Activated CD4-positive, alpha-beta T cell treated with anti-CD3 and anti-CD28 coated beads, Interleukin-2, amount 10 ng/mL, durations not matched to agents 7 days and 5 days (primary cell): Measurements from ENCODE around the gene TMEM109. TPM values are rescaled to one million over a fixed set of nuclear protein-coding genes. Genes with fewer than 3 reads are reported as not detected.

Experiments used
- CTCF ChIA-PET: fragments of 350-600 bp; sonication (Branson Sonifier 250); formaldehyde crosslinking; loops from one replicate; lab custom pipeline; 2021; ENCODE audit warnings: antibody characterized with exemption; lab: Charles Lee
- POLR2A ChIA-PET: fragments of 350-600 bp; sonication (Branson Sonifier 250); formaldehyde crosslinking; loops from one replicate; lab custom pipeline; 2021; ENCODE audit warnings: antibody characterized with exemption; lab: Charles Lee
- DNase-seq: peaks from one replicate; pipeline ENCODE4 v3.0.0-alpha.2; 2020
- H3K27ac Mint-ChIP-seq: one replicate; pipeline ENCODE4 v1.8.0; 2021; ENCODE audit warnings: mild to moderate bottlenecking, moderate library complexity, mixed read lengths
- H3K27me3 Mint-ChIP-seq: one replicate; pipeline ENCODE4 v1.8.0; 2021; ENCODE audit warnings: mixed read lengths
- H3K36me3 Mint-ChIP-seq: one replicate; pipeline ENCODE4 v1.8.0; 2021; ENCODE audit warnings: low read depth, mixed read lengths
- H3K4me1 Mint-ChIP-seq: one replicate; pipeline ENCODE4 v1.8.0; 2021; ENCODE audit warnings: mixed read lengths
- H3K4me3 Mint-ChIP-seq: one replicate; pipeline ENCODE4 v1.8.0; 2021; ENCODE audit warnings: mild to moderate bottlenecking, moderate library complexity, mixed read lengths
- H3K9me3 Mint-ChIP-seq: one replicate; pipeline ENCODE4 v1.8.0; 2021; ENCODE audit warnings: mixed read lengths
- total RNA-seq, 2 experiments: library from RNA; stranded (reverse); gene quantifications; one replicate each; pipeline ENCODE4 v1.2.3, GENCODE V29; 2021

The TMEM109 gene
- total RNA-seq, 2 experiments from 2014 or later = 114 to 119 TPM

DNA sequence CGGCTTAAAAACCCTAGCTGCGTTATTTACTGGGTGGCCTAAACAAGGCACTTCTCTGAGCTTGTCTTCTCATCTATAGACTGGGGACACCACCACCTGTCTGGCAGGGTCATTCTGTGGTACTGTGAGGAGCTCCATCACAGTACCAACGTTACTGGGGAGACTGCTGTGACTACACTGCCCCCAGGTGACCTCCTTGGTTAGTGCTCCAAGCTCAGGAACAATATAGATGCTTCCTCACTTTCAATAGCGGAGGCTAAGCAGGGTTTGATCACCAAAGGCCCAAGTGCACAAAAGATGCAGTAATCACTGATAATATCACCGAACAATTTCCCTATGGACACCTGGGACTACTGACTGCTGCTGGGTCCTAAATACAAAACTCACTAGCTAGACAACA is 26.4 kb upstream of the TMEM109 start:
- ChIA-PET CTCF (interaction anchor here (1.0 to 2.3 kb wide), 22 partner anchors 9 to 241 kb away, joined by 3 to 42 read pairs (median 6); partner anchors contain the start of genes PTGDR2 and ZP1), POLR2A (interaction anchor here (0.5 to 0.6 kb wide), 3 partner anchors 19 to 69 kb away, joined by 3 to 7 read pairs (median 3); partner anchors contain the start of gene PRPF19)
- Mint-ChIP-seq H3K27ac (no peak overlapping the region), H3K36me3 (peaks cover 28% of the 10 kb centered on the region), H3K4me1 (peaks cover 3% of the 10 kb centered on the region), H3K27me3 (no peaks in the 10 kb centered on the region), H3K4me3 (no peak overlapping the region), H3K9me3 (no peaks in the 10 kb centered on the region)
- peak; percentile 58 for DNase-seq

DNA sequence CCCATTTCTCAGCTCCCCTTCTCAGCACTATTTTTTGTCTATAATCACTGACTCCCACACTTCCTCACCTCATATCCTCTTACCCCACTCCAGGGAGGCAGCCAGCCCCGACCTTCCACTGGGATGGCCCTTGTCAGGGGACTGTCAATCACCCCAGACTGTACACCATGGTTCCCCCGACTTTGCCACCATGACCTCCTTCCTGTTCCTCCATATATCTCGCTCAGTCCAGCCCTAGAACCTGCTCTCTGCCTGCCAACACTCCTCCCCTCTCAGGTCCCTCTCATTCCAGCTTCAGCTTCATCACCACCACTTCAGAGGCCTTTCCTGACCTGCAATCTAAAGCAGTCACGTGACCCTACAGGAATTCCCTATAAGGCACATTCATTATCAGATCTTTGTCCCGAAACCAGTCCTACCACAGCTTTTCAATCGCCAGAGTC is 24.1 kb upstream of the TMEM109 start:
- DNase-seq = no peak
- peaks cover 3% of the 10 kb centered on the region for H3K4me1 Mint-ChIP-seq
- no peaks in the 10 kb centered on the region for H3K9me3 Mint-ChIP-seq
- CTCF ChIA-PET = interaction anchor here (1.2 to 1.8 kb wide), 3 partner anchors 9 to 59 kb away, joined by 4 to 8 read pairs (median 5); no protein-coding TSS in a partner anchor
- no peak overlapping the region for H3K27ac Mint-ChIP-seq
- H3K4me3 Mint-ChIP-seq = no peak overlapping the region
- H3K27me3 Mint-ChIP-seq = no peaks in the 10 kb centered on the region
- H3K36me3 Mint-ChIP-seq = peaks cover 30% of the 10 kb centered on the region
- POLR2A ChIA-PET = interaction anchor here (0.6 kb wide), 1 partner anchor 43 kb away, joined by 3 read pairs; no protein-coding TSS in a partner anchor

DNA sequence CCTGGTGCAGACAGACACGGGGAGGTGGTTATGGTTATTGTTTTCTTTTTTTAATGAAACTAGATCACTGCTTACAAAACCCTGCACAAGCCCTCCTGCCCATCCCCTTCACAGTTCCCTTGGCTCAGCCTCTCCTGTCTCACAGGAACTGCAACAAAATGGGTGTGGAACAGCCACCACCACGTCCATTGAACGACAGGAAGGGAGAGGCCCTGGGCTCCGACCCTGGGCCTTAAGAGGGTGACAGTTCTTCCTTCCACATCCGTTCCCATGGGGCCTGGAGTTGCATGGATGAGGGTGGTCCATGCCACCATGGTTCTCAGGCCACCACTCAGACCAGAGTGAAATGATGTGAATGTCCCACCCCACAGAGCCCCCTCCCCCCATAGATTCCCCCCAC is 23.3 kb upstream of the TMEM109 start:
- Mint-ChIP-seq H3K27ac (no peak overlapping the region), H3K4me1 (peaks cover 3% of the 10 kb centered on the region), H3K9me3 (no peaks in the 10 kb centered on the region), H3K27me3 (no peaks in the 10 kb centered on the region), H3K4me3 (no peak overlapping the region), H3K36me3 (peaks cover 32% of the 10 kb centered on the region)
- ChIA-PET POLR2A (no interaction called here), CTCF (interaction anchor here (0.7 to 1.8 kb wide), 4 partner anchors 8 to 719 kb away, joined by 3 to 8 read pairs (median 4); partner anchors contain the start of gene PTGDR2)
- DNase-seq = no peak

DNA sequence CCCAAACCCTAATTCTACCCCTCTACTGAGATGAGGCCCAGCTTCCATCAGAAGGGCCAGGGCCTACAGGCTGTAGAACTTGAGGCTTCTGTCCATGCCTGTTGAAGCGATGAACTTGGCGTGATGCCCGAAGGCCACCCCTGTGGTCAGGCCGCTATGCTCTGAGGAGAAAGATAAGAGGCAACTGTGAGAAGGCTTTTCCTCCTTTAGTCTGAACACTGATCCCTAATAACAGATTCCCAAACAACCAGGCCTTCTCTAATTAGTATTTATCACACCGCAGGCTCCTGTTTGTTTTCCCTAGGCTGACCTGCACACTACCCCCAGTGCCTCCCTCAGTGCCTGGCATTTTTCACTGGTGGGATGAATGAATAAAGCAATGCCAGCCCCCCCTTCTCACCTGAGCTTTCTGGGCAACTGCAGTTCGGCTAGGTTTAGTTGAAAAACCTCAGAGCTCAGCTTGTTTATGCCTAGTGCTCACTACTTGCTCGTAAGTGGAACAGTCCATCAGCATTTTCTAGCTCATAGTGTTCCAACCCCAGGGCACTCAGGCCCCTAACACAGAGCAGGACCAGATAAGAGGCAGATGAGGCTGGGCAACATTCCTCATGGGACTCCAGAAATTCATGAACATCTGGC is 22.7 kb upstream of the TMEM109 start:
- H3K4me1 Mint-ChIP-seq = peaks cover 2% of the 10 kb centered on the region
- H3K27ac Mint-ChIP-seq = no peak overlapping the region
- H3K36me3 Mint-ChIP-seq = peaks cover 37% of the 10 kb centered on the region
- H3K4me3 Mint-ChIP-seq = no peak overlapping the region
- no peaks in the 10 kb centered on the region for H3K27me3 Mint-ChIP-seq
- no peak for DNase-seq
- POLR2A ChIA-PET = no interaction called here
- CTCF ChIA-PET = interaction anchor here (0.6 to 1.5 kb wide), 6 partner anchors 9 to 720 kb away, joined by 3 to 6 read pairs (median 4); partner anchors contain the start of gene PTGDR2
- H3K9me3 Mint-ChIP-seq = no peaks in the 10 kb centered on the region

DNA sequence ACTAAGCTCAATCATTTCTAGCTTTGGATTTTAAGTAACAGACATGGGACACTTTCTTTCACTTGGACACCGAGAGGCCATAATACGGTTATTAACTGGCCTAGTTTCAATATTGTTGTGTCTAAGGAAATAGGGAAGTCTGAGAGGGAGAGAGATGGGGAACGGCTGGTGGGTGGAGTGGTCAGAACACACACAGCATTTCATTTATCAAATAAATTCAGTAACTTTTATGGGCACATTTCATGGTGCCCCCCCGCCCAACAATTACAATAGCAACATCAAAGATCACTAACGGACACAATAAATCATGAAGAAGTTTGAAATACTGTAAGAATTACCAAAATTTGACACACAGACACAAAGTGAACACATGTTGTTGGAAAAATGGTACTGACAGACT is 18.3 kb upstream of the TMEM109 start:
- Mint-ChIP-seq H3K27me3 (no peaks in the 10 kb centered on the region), H3K9me3 (no peaks in the 10 kb centered on the region), H3K36me3 (peaks cover 70% of the 10 kb centered on the region), H3K4me3 (no peak overlapping the region), H3K27ac (no peak overlapping the region), H3K4me1 (no peaks in the 10 kb centered on the region)
- POLR2A ChIA-PET = no interaction called here
- DNase-seq = no peak
- CTCF ChIA-PET = interaction anchor here (0.9 to 5.2 kb wide), 3 partner anchors 8 to 65 kb away, joined by 3 to 20 read pairs (median 4); no protein-coding TSS in a partner anchor

DNA sequence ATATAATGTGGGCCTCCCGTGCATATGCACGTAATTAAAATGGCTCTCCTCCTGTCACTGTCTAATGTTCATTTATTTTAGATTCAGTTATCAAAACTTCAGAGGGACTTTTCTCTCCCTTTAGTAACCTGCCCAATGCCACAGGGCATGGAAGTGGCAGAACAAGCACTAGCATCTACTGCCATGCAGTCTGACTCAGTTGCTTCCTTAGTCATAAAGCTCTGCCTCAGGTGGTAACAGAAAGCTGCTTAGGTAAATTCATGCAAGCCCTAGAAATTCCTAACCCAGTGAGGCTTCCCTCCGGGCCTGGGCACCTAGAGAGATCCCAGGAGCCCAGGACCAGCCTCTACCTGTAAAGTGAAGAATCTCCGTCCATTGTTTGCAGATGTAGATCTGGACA is 16.5 kb upstream of the TMEM109 start:
- Mint-ChIP-seq H3K27ac (no peak overlapping the region), H3K9me3 (no peaks in the 10 kb centered on the region), H3K27me3 (no peaks in the 10 kb centered on the region), H3K4me1 (no peaks in the 10 kb centered on the region), H3K36me3 (peaks cover 69% of the 10 kb centered on the region), H3K4me3 (no peak overlapping the region)
- DNase-seq = no peak
- POLR2A ChIA-PET = no interaction called here
- CTCF ChIA-PET = interaction anchor here (0.8 to 5.2 kb wide), 3 partner anchors 10 to 66 kb away, joined by 3 to 20 read pairs (median 6); no protein-coding TSS in a partner anchor

DNA sequence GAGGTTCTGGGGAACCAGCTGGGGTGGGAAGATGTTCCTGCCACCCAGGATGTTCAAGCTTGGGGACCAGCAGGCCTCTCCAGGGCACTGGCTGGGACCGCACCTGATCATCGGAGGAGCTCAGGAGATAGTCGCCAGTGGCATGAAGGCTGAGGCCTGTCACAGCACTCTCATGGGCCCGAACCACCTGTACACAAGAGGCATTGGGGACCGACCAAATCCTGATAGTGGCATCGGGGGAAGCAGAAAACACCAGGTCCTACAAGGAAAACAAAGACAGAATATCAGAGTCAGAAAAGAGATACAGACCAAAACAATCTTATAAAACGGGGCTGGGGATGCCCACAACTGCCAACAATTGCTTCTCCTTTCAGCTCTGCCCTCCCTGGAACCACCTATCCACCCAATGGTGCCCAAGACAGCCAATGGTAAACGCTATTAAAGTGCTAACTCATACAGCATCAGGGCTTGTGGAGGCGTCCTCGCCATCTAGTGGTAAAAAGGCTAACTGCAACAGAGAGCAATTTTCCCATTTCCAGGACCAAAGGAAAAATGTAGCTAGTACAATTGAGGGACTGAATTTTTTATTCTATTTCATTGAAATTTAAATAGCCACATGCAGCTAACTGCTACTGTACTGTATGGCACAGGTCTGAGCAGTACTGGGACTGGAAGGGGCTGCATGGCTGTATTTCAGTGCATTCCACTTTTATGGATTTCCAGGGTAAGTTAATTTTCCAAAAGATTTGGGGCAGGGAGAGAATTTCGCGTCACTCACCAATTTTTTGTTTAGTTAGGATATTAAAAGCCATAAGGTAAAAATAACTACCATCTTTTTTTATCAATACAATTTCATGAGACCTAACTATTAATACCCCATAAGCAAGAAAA is 14.7 kb upstream of the TMEM109 start:
- Mint-ChIP-seq H3K27me3 (no peaks in the 10 kb centered on the region), H3K4me3 (no peak overlapping the region), H3K27ac (no peak overlapping the region), H3K36me3 (peaks cover 70% of the 10 kb centered on the region), H3K4me1 (peaks cover 8% of the 10 kb centered on the region), H3K9me3 (no peaks in the 10 kb centered on the region)
- POLR2A ChIA-PET = no interaction called here
- CTCF ChIA-PET = interaction anchor here (0.6 to 5.2 kb wide), 15 partner anchors 8 to 1985 kb away, joined by 3 to 20 read pairs (median 4); partner anchors contain the start of genes PRPF19 and TMEM109
- peak; percentile 26 for DNase-seq

DNA sequence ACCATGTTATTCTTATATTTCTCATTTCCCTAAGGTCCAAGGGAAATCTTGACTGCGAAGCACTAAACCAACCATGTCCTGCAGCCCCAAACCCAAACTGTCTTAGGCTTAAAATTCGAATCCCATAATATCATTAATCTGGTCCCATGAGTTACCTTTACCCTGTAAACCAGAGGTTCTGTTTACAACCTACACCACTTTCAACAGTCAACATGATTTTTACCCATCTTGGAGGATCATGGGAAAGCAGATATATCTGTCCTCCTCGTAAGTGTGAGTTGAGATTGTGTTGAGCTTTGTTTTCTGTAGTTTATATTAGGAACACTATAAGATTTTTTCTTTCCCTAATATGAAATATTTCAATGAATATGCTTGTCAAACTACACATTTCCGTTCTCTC is 14.0 kb upstream of the TMEM109 start:
- Mint-ChIP-seq H3K4me3 (no peak overlapping the region), H3K36me3 (peaks cover 69% of the 10 kb centered on the region), H3K27ac (no peak overlapping the region), H3K27me3 (no peaks in the 10 kb centered on the region), H3K9me3 (no peaks in the 10 kb centered on the region), H3K4me1 (peaks cover 14% of the 10 kb centered on the region)
- POLR2A ChIA-PET = no interaction called here
- DNase-seq = no peak
- CTCF ChIA-PET = interaction anchor here (0.6 to 5.2 kb wide), 11 partner anchors 8 to 1114 kb away, joined by 3 to 20 read pairs (median 5); partner anchors contain the start of gene TMEM109

DNA sequence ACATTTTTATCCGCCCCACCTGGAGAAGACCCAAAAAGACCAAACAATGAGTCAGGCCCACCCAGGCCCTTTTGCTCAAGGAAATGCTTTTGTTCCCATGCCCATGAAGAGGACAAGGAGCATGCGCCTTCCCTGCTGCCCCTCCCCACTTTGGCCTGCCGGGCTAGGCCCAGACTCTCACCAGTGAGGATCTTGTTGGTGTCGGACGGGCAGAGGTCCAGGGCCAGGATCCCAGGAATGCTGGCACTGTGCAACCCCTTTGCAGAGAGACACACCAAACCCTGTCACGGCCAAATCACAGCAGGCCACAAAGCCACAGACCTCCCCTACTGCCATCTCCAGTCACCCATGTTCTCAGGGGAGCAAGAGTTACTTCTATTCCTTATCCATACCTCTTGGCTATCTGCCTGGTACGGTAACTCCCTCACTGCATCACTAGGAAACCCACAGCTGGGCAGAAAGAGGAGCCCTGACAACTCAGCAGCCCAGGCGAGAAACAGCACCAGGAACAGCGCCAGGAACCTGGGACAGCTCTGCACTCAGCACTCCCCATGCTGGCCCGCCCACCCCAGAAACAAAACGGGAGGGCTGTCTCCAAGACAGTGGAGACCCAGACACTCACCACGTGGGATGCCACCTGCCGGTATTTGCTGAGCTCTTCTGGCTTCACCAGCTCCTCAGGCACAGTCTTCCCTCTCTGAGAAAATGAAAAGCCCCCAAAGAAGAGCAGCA is 13.1 kb upstream of the TMEM109 start:
- H3K27me3 Mint-ChIP-seq = no peaks in the 10 kb centered on the region
- peaks cover 64% of the 10 kb centered on the region for H3K36me3 Mint-ChIP-seq
- ChIA-PET POLR2A (no interaction called here), CTCF (interaction anchor here (1.9 to 6.1 kb wide), 2 partner anchors 9 to 12 kb away, joined by 6 to 40 read pairs; partner anchors contain the start of gene TMEM109)
- DNase-seq = no peak
- no peak overlapping the region for H3K27ac Mint-ChIP-seq
- no peaks in the 10 kb centered on the region for H3K9me3 Mint-ChIP-seq
- no peak overlapping the region for H3K4me3 Mint-ChIP-seq
- H3K4me1 Mint-ChIP-seq = peaks cover 21% of the 10 kb centered on the region

DNA sequence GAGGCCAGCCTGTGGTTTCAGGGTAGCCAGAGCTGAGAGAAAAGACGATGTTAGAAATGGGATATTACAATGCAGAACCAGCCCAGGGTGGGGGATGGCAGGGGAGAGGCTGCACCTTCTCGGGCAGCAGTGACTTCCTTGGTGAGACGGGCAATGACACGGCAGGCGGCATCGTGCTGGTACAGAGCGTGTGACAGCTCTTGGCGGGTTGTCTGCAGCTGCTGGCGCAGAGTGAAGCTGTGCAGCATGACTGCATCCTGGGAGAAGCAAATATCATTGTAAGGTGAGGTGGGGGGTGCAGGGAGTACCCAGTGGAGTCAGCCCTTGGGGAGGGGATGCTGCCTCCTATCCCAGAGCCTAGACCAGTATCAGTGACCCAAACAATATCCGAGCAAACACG is 11.3 kb upstream of the TMEM109 start:
- peak overlapping the region; percentile 22 for H3K27ac Mint-ChIP-seq
- no peak for DNase-seq
- POLR2A ChIA-PET = no interaction called here
- H3K4me3 Mint-ChIP-seq = no peak overlapping the region
- H3K27me3 Mint-ChIP-seq = peaks cover under 1% of the 10 kb centered on the region
- CTCF ChIA-PET = interaction anchor here (1.1 to 6.1 kb wide), 5 partner anchors 11 to 72 kb away, joined by 3 to 40 read pairs (median 4); partner anchors contain the start of genes PTGDR2 and TMEM109
- H3K9me3 Mint-ChIP-seq = no peaks in the 10 kb centered on the region
- H3K36me3 Mint-ChIP-seq = peaks cover 49% of the 10 kb centered on the region
- peaks cover 32% of the 10 kb centered on the region for H3K4me1 Mint-ChIP-seq

DNA sequence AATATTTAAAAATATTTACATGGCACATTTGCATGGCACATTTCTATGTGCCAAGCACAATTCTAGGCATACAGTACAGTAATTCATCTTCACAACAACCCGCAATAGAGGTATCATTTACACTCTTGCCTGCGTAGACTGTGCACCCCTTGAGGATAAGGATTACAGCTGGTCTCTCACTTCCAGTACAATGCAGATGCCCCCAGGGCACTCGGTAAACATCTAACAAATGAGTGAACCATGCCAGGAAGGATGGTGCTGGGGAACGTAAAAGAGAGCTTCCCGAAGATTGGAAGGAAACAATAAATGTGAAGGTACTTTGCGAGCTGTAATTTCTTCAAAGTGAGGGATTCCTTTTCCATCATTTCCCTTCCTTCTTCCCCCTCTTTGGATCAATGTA is 8.9 kb upstream of the TMEM109 start:
- ChIA-PET CTCF (interaction anchor here (0.7 to 6.1 kb wide), 5 partner anchors 8 to 138 kb away, joined by 3 to 40 read pairs (median 6); partner anchors contain the start of gene TMEM109), POLR2A (no interaction called here)
- H3K36me3 Mint-ChIP-seq = peaks cover 28% of the 10 kb centered on the region

More for the DNA sequence above, 8.9 kb upstream of the TMEM109 start:
- Mint-ChIP-seq H3K9me3 (no peaks in the 10 kb centered on the region), H3K27me3 (peaks cover 9% of the 10 kb centered on the region), H3K4me3 (peak overlapping the region; percentile 80), H3K4me1 (peaks cover 34% of the 10 kb centered on the region), H3K27ac (peak overlapping the region; percentile 80)
- DNase-seq = no peak
